ENCODE results near the gene LMOD2. TPM values are rescaled to one million over a fixed set of nuclear protein-coding genes. Genes with fewer than 3 reads are reported as not detected.

LMOD2 gene
- total and polyA plus RNA-seq, 9 of the 15 experiments (the other 6 are each of a cell fraction or from before 2014, with no cell fraction given): 0.04 TPM; not detected in 8

DNA sequence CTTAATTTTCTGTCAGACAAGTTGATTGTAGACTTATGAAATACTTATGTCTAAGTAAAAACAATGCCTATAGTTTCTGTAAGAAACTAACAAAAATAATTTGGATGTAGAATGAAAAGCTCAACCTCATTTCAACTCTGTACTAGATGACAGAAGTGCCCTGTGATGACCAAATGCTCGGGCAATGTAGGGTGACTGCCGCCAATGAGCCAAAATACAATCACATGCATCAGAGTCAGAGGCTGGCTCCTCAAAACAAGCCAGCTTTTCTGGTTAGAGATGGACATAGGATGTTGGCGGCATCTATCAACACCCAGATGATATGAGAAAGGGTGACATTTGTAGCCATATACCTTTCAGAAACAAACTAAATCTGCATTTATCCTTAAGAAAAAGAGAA is 23.9 kb downstream of the LMOD2 start:
- Histone ChIP-seq H3K27ac (ENCODE audit: extremely low read depth, low read depth, low read length) (no peak overlapping the region), H3K27me3 (ENCODE audit: control insufficient read depth in 2 of 2, insufficient read depth in 2 of 2, low read length in 2 of 2) (no peaks in the 10 kb centered on the region), H3K9me1 (ENCODE audit: control insufficient read depth, insufficient read depth, low read length) (no peaks in the 10 kb centered on the region), H3K36me3 (ENCODE audit: control insufficient read depth, insufficient read depth, low read length) (peaks cover 42% of the 10 kb centered on the region; the same call in 2 of the 3 replicates), H3K4me1 (replicated peaks in 1 of 2; ENCODE audit: control insufficient read depth in 2 of 2, insufficient read depth in 2 of 2, low read length in 2 of 2) (no peaks in the 10 kb centered on the region), H3K9me3 (replicated peaks; ENCODE audit: control insufficient read depth, insufficient read depth, low read depth, low read length) (no peaks in the 10 kb centered on the region), H2AFZ (ENCODE audit: low read depth, low read length) (no peak overlapping the region), H3K79me2 (ENCODE audit: control insufficient read depth, insufficient read depth, low read length) (no peaks in the 10 kb centered on the region), H3K9ac (ENCODE audit: insufficient read depth in 1 of 2, low read depth in 2 of 2, low read length in 2 of 2) (no peak overlapping the region), H3K4me2 (ENCODE audit: insufficient read depth, low read length) (no peak overlapping the region), H4K20me1 (replicated peaks; ENCODE audit: control insufficient read depth, insufficient read depth, low read length) (no peaks in the 10 kb centered on the region), H3K4me3 (no peak overlapping the region)
- no TSS peak for BruUV-seq (replicated peaks)
- no peak for ATAC-seq
- intact Hi-C loops (cut with micrococcal nuclease) (loop anchor here (2.0 kb wide), 1 partner anchor 99 kb away; no protein-coding TSS in a partner anchor), in situ Hi-C loops (cut with MboI) (loop anchor here (5.0 kb wide), 1 partner anchor 183 kb away; no protein-coding TSS in a partner anchor)
- ChIA-PET POLR2A (no interaction called here), CTCF (ENCODE audit: low intra/inter-chr PET ratio) (no interaction called here)
- FAIRE-seq: no peak
- TF ChIP-seq RAD21 (CRISPR knock-in tag; conservative IDR thresholded peaks at IDR 0.05 in 1 of 2, IDR thresholded peaks at IDR 0.05 in 1 of 2) (no peak), HNRNPLL (IDR thresholded peaks at IDR 0.05; ENCODE audit: low read depth, low read length, poor library complexity, severe bottlenecking) (no peak), TCF3 (CRISPR knock-in tag; IDR thresholded peaks at IDR 0.05) (no peak), ILF3 (IDR thresholded peaks at IDR 0.05; ENCODE audit: borderline replicate concordance) (no peak), POLR2G (IDR thresholded peaks at IDR 0.05; ENCODE audit: low read depth, low read length) (0 out of 2 replicates have a peak, but pooled peaks have one; percentile 13), ZNF165 (CRISPR knock-in tag; IDR thresholded peaks at IDR 0.05; ENCODE audit: borderline replicate concordance) (no peak), POLR2AphosphoS5 (IDR thresholded peaks at IDR 0.05; ENCODE audit: control insufficient read depth, insufficient read depth, low read depth, low read length) (peak; percentile 30; the same call in 1 of the 2 replicates), TAF9B (IDR thresholded peaks at IDR 0.05; ENCODE audit: partially characterized antibody) (no peak), SMARCE1 (IDR thresholded peaks at IDR 0.05) (no peak), ZNF830 (CRISPR knock-in tag; IDR thresholded peaks at IDR 0.05) (no peak), TCF7 (IDR thresholded peaks at IDR 0.05; ENCODE audit: borderline replicate concordance) (no peak)
- TF ChIP-seq, protein P1, sequence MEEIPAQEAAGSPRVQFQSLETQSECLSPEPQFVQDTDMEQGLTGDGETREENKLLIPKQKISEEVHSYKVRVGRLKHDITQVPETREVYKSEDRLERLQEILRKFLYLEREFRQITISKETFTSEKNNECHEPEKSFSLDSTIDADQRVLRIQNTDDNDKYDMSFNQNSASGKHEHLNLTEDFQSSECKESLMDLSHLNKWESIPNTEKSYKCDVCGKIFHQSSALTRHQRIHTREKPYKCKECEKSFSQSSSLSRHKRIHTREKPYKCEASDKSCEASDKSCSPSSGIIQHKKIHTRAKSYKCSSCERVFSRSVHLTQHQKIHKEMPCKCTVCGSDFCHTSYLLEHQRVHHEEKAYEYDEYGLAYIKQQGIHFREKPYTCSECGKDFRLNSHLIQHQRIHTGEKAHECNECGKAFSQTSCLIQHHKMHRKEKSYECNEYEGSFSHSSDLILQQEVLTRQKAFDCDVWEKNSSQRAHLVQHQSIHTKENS (CRISPR knock-in tag; IDR thresholded peaks at IDR 0.05): no peak
- TF ChIP-seq, protein P2, sequence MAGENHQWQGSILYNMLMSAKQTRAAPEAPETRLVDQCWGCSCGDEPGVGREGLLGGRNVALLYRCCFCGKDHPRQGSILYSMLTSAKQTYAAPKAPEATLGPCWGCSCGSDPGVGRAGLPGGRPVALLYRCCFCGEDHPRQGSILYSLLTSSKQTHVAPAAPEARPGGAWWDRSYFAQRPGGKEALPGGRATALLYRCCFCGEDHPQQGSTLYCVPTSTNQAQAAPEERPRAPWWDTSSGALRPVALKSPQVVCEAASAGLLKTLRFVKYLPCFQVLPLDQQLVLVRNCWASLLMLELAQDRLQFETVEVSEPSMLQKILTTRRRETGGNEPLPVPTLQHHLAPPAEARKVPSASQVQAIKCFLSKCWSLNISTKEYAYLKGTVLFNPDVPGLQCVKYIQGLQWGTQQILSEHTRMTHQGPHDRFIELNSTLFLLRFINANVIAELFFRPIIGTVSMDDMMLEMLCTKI (IDR thresholded peaks at IDR 0.05; ENCODE audit: partially characterized antibody): no peak
- TF ChIP-seq, protein P3, sequence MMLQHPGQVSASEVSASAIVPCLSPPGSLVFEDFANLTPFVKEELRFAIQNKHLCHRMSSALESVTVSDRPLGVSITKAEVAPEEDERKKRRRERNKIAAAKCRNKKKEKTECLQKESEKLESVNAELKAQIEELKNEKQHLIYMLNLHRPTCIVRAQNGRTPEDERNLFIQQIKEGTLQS (IDR thresholded peaks at IDR 0.05): no peak
- TF ChIP-seq, protein P3 (CRISPR knock-in tag; conservative IDR thresholded peaks at IDR 0.05): no peak
- WGBS (ENCODE audit: insufficient coverage, low coverage, missing lambda C conversion rate): 92% methylated on average over 3 of the region's 3 CpGs
- no peak for DNase-seq (ENCODE audit: extremely low read depth in 1 of 4, low spot score in 3 of 4)
